Measurements from ENCODE around the gene HOXD12.

- TF ChIP-seq, protein P1, sequence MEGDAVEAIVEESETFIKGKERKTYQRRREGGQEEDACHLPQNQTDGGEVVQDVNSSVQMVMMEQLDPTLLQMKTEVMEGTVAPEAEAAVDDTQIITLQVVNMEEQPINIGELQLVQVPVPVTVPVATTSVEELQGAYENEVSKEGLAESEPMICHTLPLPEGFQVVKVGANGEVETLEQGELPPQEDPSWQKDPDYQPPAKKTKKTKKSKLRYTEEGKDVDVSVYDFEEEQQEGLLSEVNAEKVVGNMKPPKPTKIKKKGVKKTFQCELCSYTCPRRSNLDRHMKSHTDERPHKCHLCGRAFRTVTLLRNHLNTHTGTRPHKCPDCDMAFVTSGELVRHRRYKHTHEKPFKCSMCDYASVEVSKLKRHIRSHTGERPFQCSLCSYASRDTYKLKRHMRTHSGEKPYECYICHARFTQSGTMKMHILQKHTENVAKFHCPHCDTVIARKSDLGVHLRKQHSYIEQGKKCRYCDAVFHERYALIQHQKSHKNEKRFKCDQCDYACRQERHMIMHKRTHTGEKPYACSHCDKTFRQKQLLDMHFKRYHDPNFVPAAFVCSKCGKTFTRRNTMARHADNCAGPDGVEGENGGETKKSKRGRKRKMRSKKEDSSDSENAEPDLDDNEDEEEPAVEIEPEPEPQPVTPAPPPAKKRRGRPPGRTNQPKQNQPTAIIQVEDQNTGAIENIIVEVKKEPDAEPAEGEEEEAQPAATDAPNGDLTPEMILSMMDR (IDR thresholded peaks at IDR 0.05; ENCODE audit: poor library complexity, severe bottlenecking), result no peak
- TF ChIP-seq SMC3 (conservative IDR thresholded peaks at IDR 0.05; ENCODE audit: poor library complexity) (no peak), EP300 (conservative IDR thresholded peaks at IDR 0.05; ENCODE audit: poor library complexity, severe bottlenecking) (no peak), POLR2AphosphoS5 (IDR thresholded peaks at IDR 0.05) (no peak), TAF1 (IDR thresholded peaks at IDR 0.05; ENCODE audit: low read depth) (no peak)
Measured at GRCh38 chr2:176083796-176084261, 15.8 kb upstream of the HOXD12 start, which contains the start of gene EVX2.

All from neural cell (in vitro differentiated cells).